Skeletal muscle satellite cell (primary cell): Measurements from ENCODE around the gene MICU1.

Source experiments
- H3K27me3 ChIP-seq: 2 replicates; pipeline ENCODE4 v1.7.0; 2013; ENCODE audit warnings: low read length; ENCODE audit not compliant: control insufficient read depth, insufficient read depth
- H3K36me3 ChIP-seq: 2 replicates; pipeline ENCODE4 v1.7.0; 2013; ENCODE audit warnings: mild to moderate bottlenecking, control low read depth, low read length; ENCODE audit not compliant: insufficient read depth
- H3K4me1 ChIP-seq: 2 replicates; pipeline ENCODE4 v1.7.0; 2013; ENCODE audit warnings: low read length; ENCODE audit not compliant: control insufficient read depth, insufficient read depth
- H3K4me2 ChIP-seq: 2 replicates; pipeline ENCODE4 v1.7.0; 2013; ENCODE audit warnings: mild to moderate bottlenecking, low read length
- H3K4me3 ChIP-seq: 2 replicates; pipeline ENCODE4 v1.7.0; 2013; ENCODE audit warnings: low read length
- H3K9ac ChIP-seq: 2 replicates; pipeline ENCODE4 v1.7.0; 2013; ENCODE audit warnings: mild to moderate bottlenecking, low read depth, low read length, moderate library complexity
- H3K9me3 ChIP-seq: replicated peaks from 2 replicates; pipeline ENCODE4 v1.7.0; 2013; ENCODE audit warnings: mild to moderate bottlenecking, control low read depth, low read length

Gene MICU1

DNA sequence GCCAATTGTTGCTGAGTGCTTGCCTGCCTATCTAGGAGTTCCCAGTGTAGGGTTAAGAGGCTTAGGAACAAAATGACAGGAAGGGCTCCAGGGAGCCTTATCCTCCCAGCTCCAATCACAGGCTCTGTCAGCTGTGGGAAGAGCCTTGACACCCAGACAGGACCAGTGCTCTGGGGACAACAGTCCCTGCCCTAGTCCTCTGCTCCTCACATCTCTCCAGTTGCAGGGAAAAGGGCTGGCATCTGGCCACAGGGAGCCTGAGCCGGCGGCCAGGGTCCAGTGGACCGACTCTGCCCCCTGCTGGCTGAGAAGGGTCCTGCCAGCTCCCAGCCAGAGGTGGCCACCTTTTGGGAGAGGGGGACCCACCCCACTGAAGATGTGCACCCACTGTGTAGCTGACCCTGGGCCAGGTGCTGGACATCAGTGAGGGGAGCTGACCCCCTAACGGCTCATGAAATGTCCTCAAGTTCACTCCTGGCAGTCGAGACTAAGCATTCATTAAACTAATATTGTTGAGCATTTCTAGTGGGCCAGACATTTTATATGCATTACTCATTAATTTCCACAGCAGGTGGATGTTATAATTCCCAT lies 288.7 kb downstream of the MICU1 start:
- peak overlapping the region; percentile 90 for H3K9ac ChIP-seq
- H3K36me3 ChIP-seq = peaks cover 46% of the 10 kb centered on the region
- H3K4me1 ChIP-seq = peaks cover 66% of the 10 kb centered on the region
- H3K4me2 ChIP-seq = peak overlapping the region; percentile 71
- no peaks in the 10 kb centered on the region for H3K27me3 ChIP-seq
- no peaks in the 10 kb centered on the region for H3K9me3 ChIP-seq
- H3K4me3 ChIP-seq = peak overlapping the region; percentile 50

- no peaks in the 10 kb centered on the region for H3K27me3 ChIP-seq
- H3K36me3 ChIP-seq = peaks cover 41% of the 10 kb centered on the region
- peak overlapping the region; percentile 50 for H3K4me3 ChIP-seq
- peak overlapping the region; percentile 71 for H3K4me2 ChIP-seq
- peak overlapping the region; percentile 90 for H3K9ac ChIP-seq
- H3K9me3 ChIP-seq = no peaks in the 10 kb centered on the region
- H3K4me1 ChIP-seq = peaks cover 73% of the 10 kb centered on the region
These were observed 289.4 kb downstream of the MICU1 start for GRCh38 chr10:72336259-72337038.

DNA sequence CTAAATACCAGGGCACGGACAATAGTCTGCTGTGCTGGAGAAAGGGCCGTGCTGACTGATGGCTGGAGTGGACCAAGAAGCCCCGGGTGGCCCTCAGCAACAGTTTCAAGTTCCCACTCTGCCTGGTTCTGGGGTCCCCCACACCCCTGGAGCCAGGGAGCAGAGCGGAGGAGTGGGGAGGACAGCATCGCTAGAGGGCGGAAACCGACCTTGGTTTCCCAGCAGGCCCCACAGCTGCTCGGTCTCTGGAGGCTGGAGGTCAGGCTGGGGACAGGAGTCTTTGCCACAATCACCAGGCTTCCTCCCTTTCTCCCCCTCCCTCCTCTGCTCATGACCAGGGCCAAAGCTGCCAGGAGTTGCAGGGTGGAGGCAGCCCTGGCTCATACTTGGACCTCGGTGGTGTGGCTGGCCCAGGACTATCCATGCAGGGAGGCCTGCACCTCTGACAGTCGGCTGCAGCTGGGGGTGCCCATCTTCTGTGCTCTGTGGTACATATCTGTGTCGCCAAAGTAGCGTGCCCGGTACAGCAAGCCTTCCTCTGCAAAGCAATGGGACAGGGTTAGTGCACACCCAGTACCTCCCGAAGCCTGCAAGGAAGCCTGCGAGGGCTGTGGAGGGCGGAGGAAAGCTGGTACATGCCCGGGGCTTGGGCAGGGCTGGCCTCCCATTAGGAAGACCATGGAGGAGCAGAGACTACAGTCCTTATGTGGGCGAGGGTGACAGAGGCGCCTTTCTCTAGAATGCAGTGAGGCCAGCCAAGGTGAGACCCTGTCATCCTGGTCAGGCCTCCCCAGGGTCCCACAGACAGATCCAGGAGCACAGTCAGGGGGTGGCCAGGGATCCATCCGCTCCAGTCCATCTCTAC lies 290.3 kb downstream of the MICU1 start:
- Histone ChIP-seq H3K27me3 (no peaks in the 10 kb centered on the region), H3K4me2 (peak overlapping the region; percentile 71), H3K4me3 (peak overlapping the region; percentile 50), H3K9me3 (no peaks in the 10 kb centered on the region), H3K9ac (peak overlapping the region; percentile 90), H3K4me1 (peaks cover 77% of the 10 kb centered on the region), H3K36me3 (peaks cover 34% of the 10 kb centered on the region)

GRCh38 chr10:72334825-72335393 lies 291.0 kb downstream of the MICU1 start:
- peak overlapping the region; percentile 50 for H3K4me3 ChIP-seq

GRCh38 chr10:72334196-72334824 lies 291.6 kb downstream of the MICU1 start:
- Histone ChIP-seq H3K9me3 (no peaks in the 10 kb centered on the region), H3K4me2 (peak overlapping the region; percentile 60), H3K4me1 (peaks cover 79% of the 10 kb centered on the region), H3K9ac (peak overlapping the region; percentile 81), H3K36me3 (peaks cover 29% of the 10 kb centered on the region), H3K4me3 (peak overlapping the region; percentile 38), H3K27me3 (no peaks in the 10 kb centered on the region)

More at GRCh38 chr10:72334825-72335393, 291.0 kb downstream of the MICU1 start:
- H3K27me3 ChIP-seq = no peaks in the 10 kb centered on the region
- H3K4me2 ChIP-seq = peak overlapping the region; percentile 71
- peaks cover 77% of the 10 kb centered on the region for H3K4me1 ChIP-seq
- H3K9me3 ChIP-seq = no peaks in the 10 kb centered on the region
- H3K36me3 ChIP-seq = peaks cover 29% of the 10 kb centered on the region
- H3K9ac ChIP-seq = peak overlapping the region; percentile 90

DNA sequence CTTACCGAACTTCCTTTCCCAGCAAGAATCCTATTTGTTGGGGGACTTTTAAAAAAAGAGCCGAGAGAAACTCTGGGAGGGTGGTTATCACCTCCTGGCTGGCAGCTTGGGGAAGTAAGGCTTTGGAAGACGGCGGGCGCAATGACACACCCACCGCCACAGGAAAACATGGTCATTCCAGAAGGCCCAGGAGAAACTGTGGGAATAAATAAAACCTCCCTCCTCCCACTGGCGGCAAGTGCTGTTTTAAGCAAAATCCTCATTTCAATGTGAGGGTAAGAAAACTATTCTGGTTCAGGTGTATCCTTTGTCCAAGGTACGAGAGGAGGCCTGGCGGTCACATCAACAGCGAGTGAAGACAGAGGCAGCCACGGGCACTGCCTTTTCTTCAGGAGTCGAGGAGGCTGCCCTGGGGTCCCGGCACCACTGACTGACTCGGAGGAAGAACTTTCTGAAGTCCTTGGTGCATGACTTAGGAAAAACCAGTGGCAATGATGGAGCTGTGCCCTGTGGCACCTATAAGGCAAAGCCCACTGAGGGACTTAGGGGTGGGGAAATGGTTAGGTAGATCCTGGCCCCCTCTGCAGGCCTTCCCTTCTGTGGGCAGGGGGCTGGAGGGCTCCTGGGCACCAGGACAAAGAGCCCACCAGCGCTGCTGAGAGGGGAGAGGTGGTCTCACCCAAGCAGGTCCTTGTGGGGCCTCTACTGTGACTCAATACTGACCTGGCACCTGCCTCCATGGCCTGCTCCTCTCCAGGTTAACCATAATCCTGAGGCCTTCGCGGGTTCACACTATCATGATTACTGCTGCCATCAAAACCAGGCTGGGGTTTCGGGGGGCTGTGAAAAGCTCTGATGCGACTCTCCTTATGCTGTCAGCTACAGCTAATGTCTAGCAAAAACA lies 292.5 kb downstream of the MICU1 start:
- H3K36me3 ChIP-seq = peaks cover 28% of the 10 kb centered on the region
- no peak overlapping the region for H3K4me2 ChIP-seq
- H3K9me3 ChIP-seq = no peaks in the 10 kb centered on the region
- H3K4me1 ChIP-seq = peaks cover 84% of the 10 kb centered on the region
- no peaks in the 10 kb centered on the region for H3K27me3 ChIP-seq
- H3K9ac ChIP-seq = peak overlapping the region; percentile 81
- H3K4me3 ChIP-seq = no peak overlapping the region

GRCh38 chr10:72332423-72333111 lies 293.3 kb downstream of the MICU1 start:
- peaks cover 20% of the 10 kb centered on the region for H3K36me3 ChIP-seq
- H3K9ac ChIP-seq = peak overlapping the region; percentile 81
- H3K4me3 ChIP-seq = no peak overlapping the region
- H3K4me1 ChIP-seq = peaks cover 89% of the 10 kb centered on the region
- peak overlapping the region; percentile 18 for H3K4me2 ChIP-seq
- H3K9me3 ChIP-seq = no peaks in the 10 kb centered on the region
- no peaks in the 10 kb centered on the region for H3K27me3 ChIP-seq

DNA sequence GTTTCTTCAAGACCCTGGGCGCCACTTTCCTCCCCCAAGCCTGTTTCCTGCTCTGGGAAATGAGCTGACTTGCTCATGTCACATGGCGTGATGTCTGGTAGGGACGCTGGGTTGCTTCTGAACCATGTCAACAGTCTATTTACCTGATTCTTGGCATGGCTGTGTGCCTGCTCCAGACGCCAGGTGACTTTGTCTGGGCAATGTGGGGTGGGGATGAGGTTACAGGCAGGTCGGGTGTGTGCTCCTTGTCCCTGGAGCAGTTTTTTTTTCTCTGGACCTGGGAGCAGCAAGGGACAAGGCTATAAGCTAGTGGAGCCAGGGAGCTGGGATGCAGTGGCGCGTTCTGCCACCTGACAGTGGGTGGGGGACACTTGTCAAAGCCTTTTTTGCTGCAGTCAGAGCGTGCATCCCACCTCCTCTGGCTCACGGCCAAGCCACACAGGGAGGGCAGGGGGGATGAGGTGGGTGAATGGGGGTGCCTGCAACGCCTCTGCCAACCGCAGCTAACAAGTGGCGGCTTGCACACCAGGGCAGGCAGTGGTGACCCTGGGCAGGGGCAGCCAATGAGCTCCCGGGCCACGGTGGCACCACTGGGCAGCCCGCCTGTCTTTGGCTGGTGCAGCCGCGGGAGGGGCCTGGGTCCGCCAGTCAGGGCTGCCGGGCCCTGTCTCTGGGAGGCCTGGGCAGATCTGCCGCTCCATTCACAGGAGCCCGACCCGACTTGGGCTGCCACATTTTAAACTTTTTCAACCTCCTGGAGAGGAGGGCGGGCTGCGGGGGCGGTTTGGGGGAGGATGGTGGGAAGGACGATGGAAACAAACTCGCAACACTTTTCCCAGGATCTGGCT lies 294.1 kb downstream of the MICU1 start:
- no peaks in the 10 kb centered on the region for H3K27me3 ChIP-seq
- peaks cover 82% of the 10 kb centered on the region for H3K4me1 ChIP-seq
- H3K4me2 ChIP-seq = peak overlapping the region; percentile 28
- peak overlapping the region; percentile 37 for H3K9ac ChIP-seq
- peaks cover 16% of the 10 kb centered on the region for H3K36me3 ChIP-seq
- H3K4me3 ChIP-seq = no peak overlapping the region
- no peaks in the 10 kb centered on the region for H3K9me3 ChIP-seq

- Histone ChIP-seq H3K4me1 (peaks cover 71% of the 10 kb centered on the region), H3K9ac (no peak overlapping the region), H3K4me3 (no peak overlapping the region), H3K36me3 (peaks cover 6% of the 10 kb centered on the region), H3K4me2 (no peak overlapping the region), H3K27me3 (no peaks in the 10 kb centered on the region), H3K9me3 (no peaks in the 10 kb centered on the region)
These were observed 295.8 kb downstream of the MICU1 start for GRCh38 chr10:72330069-72330426.
